ENCODE measurements around the gene KRTAP3-2.

The KRTAP3-2 gene

GRCh38 chr17:40967582-40967981, 32.1 kb downstream of the KRTAP3-2 start:
- Histone ChIP-seq H3K4me1 (ENCODE audit: control insufficient read depth, insufficient read depth, low read length) (no peaks in the 10 kb centered on the region), H3K9me3 (ENCODE audit: control insufficient read depth, low read length) (no peaks in the 10 kb centered on the region), H3K36me3 (ENCODE audit: control insufficient read depth, insufficient read depth, low read length) (no peaks in the 10 kb centered on the region), H3K27ac (ENCODE audit: insufficient read depth, low read depth, low read length, poor library complexity, severe bottlenecking) (no peak overlapping the region), H3K4me3 (ENCODE audit: insufficient read depth, low read depth, low read length) (no peak overlapping the region), H3K27me3 (ENCODE audit: control insufficient read depth, insufficient read depth, low read length, poor library complexity, severe bottlenecking) (no peaks in the 10 kb centered on the region)
- WGBS, 2 experiments: 80 to 92% methylated on average over 1 of the region's 1 CpG

- no peaks in the 10 kb centered on the region for H3K9me3 ChIP-seq (ENCODE audit: control insufficient read depth, low read length)
- H3K27ac ChIP-seq (ENCODE audit: insufficient read depth, low read depth, low read length, poor library complexity, severe bottlenecking): no peak within 1 kb of the TSS
- no peaks in the 10 kb centered on the region for H3K4me1 ChIP-seq (ENCODE audit: control insufficient read depth, insufficient read depth, low read length)
- no peak within 1 kb of the TSS for H3K4me3 ChIP-seq (ENCODE audit: insufficient read depth, low read depth, low read length)
- H3K36me3 ChIP-seq (ENCODE audit: control insufficient read depth, insufficient read depth, low read length): no peaks in the 10 kb centered on the region
- H3K27me3 ChIP-seq (ENCODE audit: control insufficient read depth, insufficient read depth, low read length, poor library complexity, severe bottlenecking): no peaks in the 10 kb centered on the region
- 62 to 89% methylated on average over 1 of the region's 1 CpG for WGBS, 2 experiments
Observed at GRCh38 chr17:40966848-40967247, 32.9 kb downstream of the KRTAP3-2 start, which contains the start of gene KRT39. TSS of gene KRT39 (minus strand) at chr17:40966948. CDS start at chr17:40966856, 92 bp downstream.

- no peaks in the 10 kb centered on the region for H3K36me3 ChIP-seq (ENCODE audit: control insufficient read depth, insufficient read depth, low read length)
- H3K27ac ChIP-seq (ENCODE audit: insufficient read depth, low read depth, low read length, poor library complexity, severe bottlenecking): no peak overlapping the region
- no peaks in the 10 kb centered on the region for H3K27me3 ChIP-seq (ENCODE audit: control insufficient read depth, insufficient read depth, low read length, poor library complexity, severe bottlenecking)
- 85 to 88% methylated on average over 1 of the region's 1 CpG for WGBS, 2 experiments
- H3K9me3 ChIP-seq (ENCODE audit: control insufficient read depth, low read length): no peaks in the 10 kb centered on the region
- no peak overlapping the region for H3K4me3 ChIP-seq (ENCODE audit: insufficient read depth, low read depth, low read length)
- H3K4me1 ChIP-seq (ENCODE audit: control insufficient read depth, insufficient read depth, low read length): no peaks in the 10 kb centered on the region
Observed at GRCh38 chr17:40963838-40964237, 35.9 kb downstream of the KRTAP3-2 start.

- Histone ChIP-seq H3K27me3 (ENCODE audit: control insufficient read depth, insufficient read depth, low read length, poor library complexity, severe bottlenecking) (no peaks in the 10 kb centered on the region), H3K27ac (ENCODE audit: insufficient read depth, low read depth, low read length, poor library complexity, severe bottlenecking) (no peak overlapping the region), H3K9me3 (ENCODE audit: control insufficient read depth, low read length) (no peaks in the 10 kb centered on the region), H3K4me3 (ENCODE audit: insufficient read depth, low read depth, low read length) (no peak overlapping the region), H3K36me3 (ENCODE audit: control insufficient read depth, insufficient read depth, low read length) (no peaks in the 10 kb centered on the region), H3K4me1 (ENCODE audit: control insufficient read depth, insufficient read depth, low read length) (no peaks in the 10 kb centered on the region)
- 93% methylated on average over 4 of the region's 4 CpGs for WGBS, 2 experiments
Observed at GRCh38 chr17:40962059-40962561, 37.6 kb downstream of the KRTAP3-2 start.

DNA sequence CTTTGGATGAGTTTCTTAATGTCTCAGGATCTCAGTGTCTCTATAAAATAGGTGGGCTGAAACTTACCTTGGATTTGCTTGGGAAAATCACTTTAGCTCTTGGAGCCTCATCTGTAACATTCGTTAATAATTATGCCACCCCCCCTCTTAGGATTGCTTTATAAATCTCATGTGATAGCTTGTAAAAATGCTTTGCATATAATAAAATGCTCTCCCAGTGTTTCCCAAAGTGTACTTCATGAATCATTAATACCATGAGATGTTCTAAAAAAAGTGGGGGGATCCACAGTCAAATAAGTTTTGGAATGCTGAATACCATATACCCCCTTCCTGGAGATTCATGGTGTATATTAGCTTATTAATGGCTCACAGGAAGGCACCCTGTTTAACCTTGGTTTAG, 38.1 kb downstream of the KRTAP3-2 start:
- no peaks in the 10 kb centered on the region for H3K4me1 ChIP-seq (ENCODE audit: control insufficient read depth, insufficient read depth, low read length)
- 67% methylated on average over 1 of the region's 1 CpG; no CpG with 5 or more reads in 1 of the 2 experiments for WGBS, 2 experiments
- H3K9me3 ChIP-seq (ENCODE audit: control insufficient read depth, low read length): no peaks in the 10 kb centered on the region
- no peak overlapping the region for H3K4me3 ChIP-seq (ENCODE audit: insufficient read depth, low read depth, low read length)
- H3K27me3 ChIP-seq (ENCODE audit: control insufficient read depth, insufficient read depth, low read length, poor library complexity, severe bottlenecking): no peaks in the 10 kb centered on the region
- no peak overlapping the region for H3K27ac ChIP-seq (ENCODE audit: insufficient read depth, low read depth, low read length, poor library complexity, severe bottlenecking)
- H3K36me3 ChIP-seq (ENCODE audit: control insufficient read depth, insufficient read depth, low read length): no peaks in the 10 kb centered on the region

GRCh38 chr17:40960144-40960543, 39.6 kb downstream of the KRTAP3-2 start:
- Histone ChIP-seq H3K36me3 (ENCODE audit: control insufficient read depth, insufficient read depth, low read length) (no peaks in the 10 kb centered on the region), H3K27me3 (ENCODE audit: control insufficient read depth, insufficient read depth, low read length, poor library complexity, severe bottlenecking) (no peaks in the 10 kb centered on the region), H3K4me1 (ENCODE audit: control insufficient read depth, insufficient read depth, low read length) (no peaks in the 10 kb centered on the region), H3K9me3 (ENCODE audit: control insufficient read depth, low read length) (no peaks in the 10 kb centered on the region), H3K4me3 (ENCODE audit: insufficient read depth, low read depth, low read length) (no peak overlapping the region), H3K27ac (ENCODE audit: insufficient read depth, low read depth, low read length, poor library complexity, severe bottlenecking) (no peak overlapping the region)
- WGBS, 2 experiments: 94 to 96% methylated on average over 10 of the region's 10 CpGs

DNA sequence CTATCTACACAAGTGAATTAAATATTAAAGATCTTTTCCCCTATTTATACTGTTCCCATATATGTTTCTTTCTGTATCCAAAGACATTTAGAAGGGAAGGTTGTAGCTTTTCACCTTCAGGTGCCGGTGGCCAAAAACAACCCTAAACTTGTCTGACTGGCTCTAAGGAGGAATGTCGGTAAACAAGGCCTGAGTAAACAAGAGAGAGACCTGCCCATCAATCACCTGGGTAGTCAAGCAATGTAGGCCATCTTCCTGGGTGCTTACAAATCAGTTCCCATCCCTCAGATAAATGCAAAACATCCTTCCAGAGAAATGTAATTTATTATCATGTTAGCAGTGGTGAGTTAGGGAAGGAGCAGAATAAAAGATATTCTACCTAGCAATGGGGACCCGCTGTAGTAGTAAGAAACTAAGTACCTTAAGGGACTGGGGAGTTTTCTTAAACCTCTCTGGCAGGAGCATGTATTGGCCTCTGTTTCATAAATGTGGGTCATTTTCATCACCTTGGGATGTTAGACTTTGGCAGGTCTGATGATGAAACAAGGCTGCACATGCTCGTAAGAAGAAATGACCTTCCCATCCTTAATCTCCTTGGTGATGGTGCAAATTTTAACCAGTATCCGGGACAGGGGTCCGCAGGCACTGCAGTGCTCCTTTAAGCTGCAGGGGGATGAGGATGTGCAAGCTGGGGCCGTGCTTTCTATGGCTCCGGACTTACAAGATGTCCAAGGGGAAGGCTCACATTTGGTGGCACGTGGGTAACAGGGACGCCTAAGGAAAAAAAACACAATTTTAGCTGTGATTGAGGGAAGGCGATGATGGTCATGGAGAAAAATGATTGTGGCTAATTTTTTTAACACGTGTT, 41.4 kb downstream of the KRTAP3-2 start:
- no peaks in the 10 kb centered on the region for H3K36me3 ChIP-seq (ENCODE audit: control insufficient read depth, insufficient read depth, low read length)
- no peak overlapping the region for H3K27ac ChIP-seq (ENCODE audit: insufficient read depth, low read depth, low read length, poor library complexity, severe bottlenecking)
- H3K4me3 ChIP-seq (ENCODE audit: insufficient read depth, low read depth, low read length): no peak overlapping the region
- no peaks in the 10 kb centered on the region for H3K4me1 ChIP-seq (ENCODE audit: control insufficient read depth, insufficient read depth, low read length)
- no peaks in the 10 kb centered on the region for H3K9me3 ChIP-seq (ENCODE audit: control insufficient read depth, low read length)
- WGBS, 2 experiments: 92% methylated on average over 10 to 12 of the region's 12 CpGs
- no peaks in the 10 kb centered on the region for H3K27me3 ChIP-seq (ENCODE audit: control insufficient read depth, insufficient read depth, low read length, poor library complexity, severe bottlenecking)

- no peaks in the 10 kb centered on the region for H3K4me1 ChIP-seq (ENCODE audit: control insufficient read depth, insufficient read depth, low read length)
- H3K9me3 ChIP-seq (ENCODE audit: control insufficient read depth, low read length): no peaks in the 10 kb centered on the region
- no peaks in the 10 kb centered on the region for H3K36me3 ChIP-seq (ENCODE audit: control insufficient read depth, insufficient read depth, low read length)
- no peak overlapping the region for H3K27ac ChIP-seq (ENCODE audit: insufficient read depth, low read depth, low read length, poor library complexity, severe bottlenecking)
- 95 to 97% methylated on average over 8 of the region's 8 CpGs for WGBS, 2 experiments
- no peak overlapping the region for H3K4me3 ChIP-seq (ENCODE audit: insufficient read depth, low read depth, low read length)
- H3K27me3 ChIP-seq (ENCODE audit: control insufficient read depth, insufficient read depth, low read length, poor library complexity, severe bottlenecking): no peaks in the 10 kb centered on the region
Observed at GRCh38 chr17:40956401-40957254, 43.1 kb downstream of the KRTAP3-2 start.

GRCh38 chr17:40953881-40954280, 45.8 kb downstream of the KRTAP3-2 start:
- Histone ChIP-seq H3K27ac (ENCODE audit: insufficient read depth, low read depth, low read length, poor library complexity, severe bottlenecking) (no peak overlapping the region), H3K9me3 (ENCODE audit: control insufficient read depth, low read length) (no peaks in the 10 kb centered on the region), H3K4me3 (ENCODE audit: insufficient read depth, low read depth, low read length) (no peak overlapping the region), H3K27me3 (ENCODE audit: control insufficient read depth, insufficient read depth, low read length, poor library complexity, severe bottlenecking) (no peaks in the 10 kb centered on the region), H3K4me1 (ENCODE audit: control insufficient read depth, insufficient read depth, low read length) (no peaks in the 10 kb centered on the region), H3K36me3 (ENCODE audit: control insufficient read depth, insufficient read depth, low read length) (no peaks in the 10 kb centered on the region)
- 95 to 97% methylated on average over 2 of the region's 2 CpGs for WGBS, 2 experiments

- H3K4me1 ChIP-seq (ENCODE audit: control insufficient read depth, insufficient read depth, low read length): no peaks in the 10 kb centered on the region
- no peaks in the 10 kb centered on the region for H3K27me3 ChIP-seq (ENCODE audit: control insufficient read depth, insufficient read depth, low read length, poor library complexity, severe bottlenecking)
- WGBS, 2 experiments: 89 to 97% methylated on average over 1 of the region's 1 CpG
- no peaks in the 10 kb centered on the region for H3K9me3 ChIP-seq (ENCODE audit: control insufficient read depth, low read length)
- no peaks in the 10 kb centered on the region for H3K36me3 ChIP-seq (ENCODE audit: control insufficient read depth, insufficient read depth, low read length)
- no peak overlapping the region for H3K27ac ChIP-seq (ENCODE audit: insufficient read depth, low read depth, low read length, poor library complexity, severe bottlenecking)
- no peak overlapping the region for H3K4me3 ChIP-seq (ENCODE audit: insufficient read depth, low read depth, low read length)
Observed at GRCh38 chr17:40952661-40953060, 47.0 kb downstream of the KRTAP3-2 start.

Measured in ectodermal cell (in vitro differentiated cells).